Endothelial cell of umbilical vein (primary cell): Measurements from ENCODE around the gene SMIM36. TPM values are rescaled to one million over a fixed set of nuclear protein-coding genes. Genes with fewer than 3 reads are reported as not detected.

Experiments
- BruUV-seq: library from RNA; stranded (reverse); fragments of 400-500 nt; replicated peaks from 2 replicates; lab custom pipeline; 2021; lab: Mats Ljungman, UMichigan
- CTCF ChIA-PET: fragments of 300-600, 350-600 bp; sonication (Branson Sonifier 250); formaldehyde crosslinking; loops from one replicate; lab custom pipeline; 2021; ENCODE audit warnings: antibody characterized with exemption, inconsistent platforms; lab: Charles Lee
- POLR2A ChIA-PET: fragments of 300-600, 350-600 bp; sonication (Branson Sonifier 250); formaldehyde crosslinking; loops from one replicate; lab custom pipeline; 2021; ENCODE audit warnings: antibody characterized with exemption, inconsistent platforms; lab: Charles Lee
- DNase-seq: peaks from one replicate; pipeline ENCODE4 v3.0.0-alpha.2; 2011; ENCODE audit warnings: low read depth, low spot score
- FAIRE-seq: peaks from 2 replicates; lab custom pipeline; 2011; peaks lifted over from hg19 to GRCh38; lab: Jason Lieb, UNC
- H2AFZ ChIP-seq: 2 replicates; pipeline ENCODE4 v1.6.0; 2012; ENCODE audit warnings: low read depth, low read length, control low read depth, inconsistent platforms
- H3K27ac ChIP-seq: 2 replicates; pipeline ENCODE4 v1.5.1; 2011; ENCODE audit warnings: low read depth, mild to moderate bottlenecking, control low read depth, low read length, moderate library complexity; ENCODE audit not compliant: insufficient read depth
- H3K27me3 ChIP-seq, 2 experiments: 2 replicates each; pipeline versions ENCODE4 v1.6.0 to v1.6.1; 2011; ENCODE audit warnings: low read length in 2 of 2, mixed read lengths in 1 of 2; ENCODE audit not compliant: control insufficient read depth in 2 of 2, insufficient read depth in 2 of 2
- H3K36me3 ChIP-seq, 2 experiments: 2 replicates in 1 of 2; 3 replicates in 1 of 2; pipeline ENCODE4 v1.5.1; 2011; ENCODE audit warnings: low read length in 2 of 2, mild to moderate bottlenecking in 1 of 2, moderate library complexity in 1 of 2; ENCODE audit not compliant: control insufficient read depth in 2 of 2, insufficient read depth in 2 of 2; ENCODE audit errors: extremely low read depth in 1 of 2
- H3K4me1 ChIP-seq: 3 replicates; pipeline ENCODE4 v1.5.1; 2011; ENCODE audit warnings: mild to moderate bottlenecking, low read length; ENCODE audit not compliant: control insufficient read depth, insufficient read depth; ENCODE audit errors: extremely low read depth
- H3K4me2 ChIP-seq: 2 replicates; pipeline ENCODE4 v1.6.1; 2011; ENCODE audit warnings: low read length, control low read depth, mixed read lengths; ENCODE audit not compliant: insufficient read depth
- H3K4me3 ChIP-seq, 3 experiments: fragments of 200-600 bp in 1 of 3; sonication (generic), shearing (Covaris generic) in 1 of 3; replicated peaks in 1 of 3; 2 replicates each; pipeline ENCODE4 v1.5.1; 2011 to 2016; ENCODE audit warnings: control low read depth in 3 of 3, low read length in 3 of 3, mild to moderate bottlenecking in 2 of 3, inconsistent platforms in 1 of 3, low read depth in 1 of 3, moderate library complexity in 1 of 3; ENCODE audit not compliant: insufficient read depth in 1 of 3
- H3K79me2 ChIP-seq: 2 replicates; pipeline ENCODE4 v1.6.0; 2012; ENCODE audit warnings: low read length, inconsistent platforms; ENCODE audit not compliant: control insufficient read depth, insufficient read depth
- H3K9ac ChIP-seq: replicated peaks from 2 replicates; pipeline ENCODE3; 2011; ENCODE audit warnings: low read length, control low read depth; ENCODE audit not compliant: insufficient read depth; ENCODE audit errors: extremely low read depth
- H3K9me1 ChIP-seq: replicated peaks from 3 replicates; pipeline ENCODE4 v1.6.0; 2011; ENCODE audit warnings: mild to moderate bottlenecking, low read length; ENCODE audit not compliant: control insufficient read depth, insufficient read depth; ENCODE audit errors: extremely low read depth
- H3K9me3 ChIP-seq: replicated peaks from 2 replicates; pipeline ENCODE4 v1.5.1; 2012; ENCODE audit warnings: low read length, inconsistent platforms; ENCODE audit not compliant: control insufficient read depth, insufficient read depth
- H4K20me1 ChIP-seq: replicated peaks from 2 replicates; pipeline ENCODE3; 2011; ENCODE audit warnings: mild to moderate bottlenecking, low read length; ENCODE audit not compliant: control insufficient read depth, insufficient read depth; ENCODE audit errors: extremely low read depth
- EZH2 ChIP-seq: IDR thresholded peaks from 2 replicates; pipeline ENCODE4 v1.6.1; 2012; ENCODE audit warnings: borderline replicate concordance, low read depth, mild to moderate bottlenecking, moderate library complexity, low read length, inconsistent platforms; ENCODE audit not compliant: severe bottlenecking
- FOS ChIP-seq: IDR thresholded peaks from 2 replicates; pipeline ENCODE4 v1.6.1; 2011; ENCODE audit warnings: mild to moderate bottlenecking, low read length, moderate library complexity, borderline replicate concordance; ENCODE audit not compliant: insufficient read depth
- GATA2 ChIP-seq: IDR thresholded peaks from 2 replicates; pipeline ENCODE4 v1.7.0; 2011; ENCODE audit warnings: low read depth, mild to moderate bottlenecking, moderate library complexity, mixed read lengths, low read length; ENCODE audit not compliant: insufficient read length, insufficient read depth
- JUN ChIP-seq: IDR thresholded peaks from 2 replicates; pipeline ENCODE4 v1.6.1; 2011; ENCODE audit warnings: borderline replicate concordance, low read depth; ENCODE audit not compliant: insufficient read length, insufficient read depth
- MYC ChIP-seq: IDR thresholded peaks from one replicate; pipeline ENCODE4 v1.6.1; 2011; ENCODE audit warnings: mild to moderate bottlenecking, low read depth, low read length
- POLR2A ChIP-seq: IDR thresholded peaks from 2 replicates; pipeline ENCODE4 v1.6.1; 2012; ENCODE audit warnings: low read depth, mild to moderate bottlenecking, control low read depth, low read length
- POLR2AphosphoS5 ChIP-seq: IDR thresholded peaks from 2 replicates; pipeline ENCODE4 v1.6.1; 2012; ENCODE audit warnings: low read depth, mild to moderate bottlenecking, control low read depth, low read length, moderate library complexity; ENCODE audit not compliant: insufficient read depth
- dilution Hi-C: fragments of 300-500 bp; cut with MboI; formaldehyde crosslinking; loops from one replicate; pipeline ENCODE4 v1.15.0; 2019; ENCODE audit warnings: low sequenced_read_pairs; ENCODE audit not compliant: extremely low pct_ligation_motif_present
- intact Hi-C: fragments of 100-400 bp; cut with micrococcal nuclease; formaldehyde crosslinking; loops from one replicate; pipeline ENCODE4 v1.10.0; 2022
- polyA plus RNA-seq, 4 experiments: library from polyadenylated mRNA; depleted of rRNA in 3 of 4; stranded (reverse) in 3 of 4; unstranded in 1 of 4; fragments of >200 nt; gene quantifications; 2 replicates each; pipeline versions ENCODE4 v1.2.1 to v1.2.3, GENCODE V29; 2011 to 2012; ENCODE audit warnings: missing spikeins in 1 of 4
- total RNA-seq: library from RNA; stranded (reverse); gene quantifications from 2 replicates; pipeline ENCODE4 v1.2.3, GENCODE V29; 2021
- TF ChIP-seq, protein P1 (sequence below), 2 donors: IDR thresholded peaks; 1 replicate in 1 of 2; 2 replicates in 1 of 2; pipeline ENCODE4 v1.5.1; 2011; ENCODE audit warnings: low read length in 2 of 2, mild to moderate bottlenecking in 2 of 2, moderate library complexity in 2 of 2, control low read depth in 1 of 2, inconsistent platforms in 1 of 2, low read depth in 1 of 2; ENCODE audit not compliant: insufficient read depth in 1 of 2; ENCODE audit errors: extremely low read depth in 1 of 2
- TF ChIP-seq, protein P2 (sequence below): IDR thresholded peaks from 2 replicates; pipeline ENCODE4 v1.6.1; 2011; ENCODE audit not compliant: insufficient read depth, insufficient read length

SMIM36 gene
- total and polyA plus RNA-seq, 2 donors (not counting 3 experiments of a cell fraction or from before 2014, with no cell fraction given): not detected

DNA sequence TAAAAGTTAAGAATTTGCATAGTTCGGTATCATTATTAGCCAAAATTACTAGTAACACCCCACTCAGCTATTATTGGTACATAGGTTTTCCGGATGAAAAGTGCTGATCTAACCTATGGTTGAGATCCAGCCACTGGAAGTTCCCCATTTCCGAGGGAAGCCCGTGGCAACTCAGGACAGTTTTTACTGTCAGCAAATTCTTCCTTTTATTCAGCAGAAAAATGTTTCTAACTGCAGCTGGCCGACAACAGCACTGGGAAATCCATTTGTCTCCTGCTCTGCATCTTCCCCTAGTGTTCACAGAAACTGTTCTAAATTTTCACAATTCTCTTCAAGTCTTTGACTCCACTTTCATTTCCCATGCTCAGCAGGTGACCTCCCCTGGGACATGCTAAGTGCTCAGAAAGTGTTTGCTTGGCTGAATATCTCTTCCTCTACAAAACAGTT lies 74.1 kb downstream of the SMIM36 start:
- no TSS peak for BruUV-seq
- intact Hi-C loops (no loop called here), dilution Hi-C loops (no loop called here)
- Histone ChIP-seq H3K4me2 (no peak overlapping the region), H3K9ac (no peak overlapping the region), H3K27me3 (peaks cover 0 to 3% of the 10 kb centered on the region in 2 experiments), H2AFZ (no peak overlapping the region), H3K9me1 (no peaks in the 10 kb centered on the region), H3K9me3 (no peaks in the 10 kb centered on the region), H3K27ac (no peak overlapping the region), H4K20me1 (no peaks in the 10 kb centered on the region), H3K36me3 (no peaks in the 10 kb centered on the region), H3K4me3 (no peak overlapping the region), H3K79me2 (no peaks in the 10 kb centered on the region), H3K4me1 (peaks cover 7% of the 10 kb centered on the region)
- ChIA-PET POLR2A (no interaction called here), CTCF (no interaction called here)
- DNase-seq: no peak
- no peak for FAIRE-seq
- TF ChIP-seq FOS (no peak), MYC (no peak), EZH2 (no peak), POLR2A (no peak), JUN (no peak), GATA2 (no peak), POLR2AphosphoS5 (no peak)
- TF ChIP-seq, protein P1, sequence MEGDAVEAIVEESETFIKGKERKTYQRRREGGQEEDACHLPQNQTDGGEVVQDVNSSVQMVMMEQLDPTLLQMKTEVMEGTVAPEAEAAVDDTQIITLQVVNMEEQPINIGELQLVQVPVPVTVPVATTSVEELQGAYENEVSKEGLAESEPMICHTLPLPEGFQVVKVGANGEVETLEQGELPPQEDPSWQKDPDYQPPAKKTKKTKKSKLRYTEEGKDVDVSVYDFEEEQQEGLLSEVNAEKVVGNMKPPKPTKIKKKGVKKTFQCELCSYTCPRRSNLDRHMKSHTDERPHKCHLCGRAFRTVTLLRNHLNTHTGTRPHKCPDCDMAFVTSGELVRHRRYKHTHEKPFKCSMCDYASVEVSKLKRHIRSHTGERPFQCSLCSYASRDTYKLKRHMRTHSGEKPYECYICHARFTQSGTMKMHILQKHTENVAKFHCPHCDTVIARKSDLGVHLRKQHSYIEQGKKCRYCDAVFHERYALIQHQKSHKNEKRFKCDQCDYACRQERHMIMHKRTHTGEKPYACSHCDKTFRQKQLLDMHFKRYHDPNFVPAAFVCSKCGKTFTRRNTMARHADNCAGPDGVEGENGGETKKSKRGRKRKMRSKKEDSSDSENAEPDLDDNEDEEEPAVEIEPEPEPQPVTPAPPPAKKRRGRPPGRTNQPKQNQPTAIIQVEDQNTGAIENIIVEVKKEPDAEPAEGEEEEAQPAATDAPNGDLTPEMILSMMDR (IDR thresholded peaks at IDR 0.05; ENCODE audit: extremely low read depth in 1 of 2, insufficient read depth in 1 of 2, low read depth in 1 of 2, low read length in 2 of 2): no peak
- TF ChIP-seq, protein P2, sequence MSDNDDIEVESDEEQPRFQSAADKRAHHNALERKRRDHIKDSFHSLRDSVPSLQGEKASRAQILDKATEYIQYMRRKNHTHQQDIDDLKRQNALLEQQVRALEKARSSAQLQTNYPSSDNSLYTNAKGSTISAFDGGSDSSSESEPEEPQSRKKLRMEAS: no peak
